ENCODE results near the gene PNMA6E.
A peak's percentile ranks its signal among the peaks of the same experiment; 100 is the strongest.

PNMA6E gene

GRCh38 chrX:153445856-153446635 lies 44.9 kb upstream of the PNMA6E start, which contains the start of gene TREX2:
TSS of gene TREX2 (minus strand) at chrX:153446056. CDS start at chrX:153445430, 626 bp downstream.
- Histone ChIP-seq H3K4me1 (ENCODE audit: control insufficient read depth in 2 of 2, insufficient read depth in 1 of 2, low read depth in 1 of 2, low read length in 2 of 2) (no peaks in the 10 kb centered on the region), H2BK12ac (ENCODE audit: low read length) (no peak within 1 kb of the TSS), H4K8ac (ENCODE audit: low read depth, low read length) (no peak within 1 kb of the TSS), H3K9me3 (replicated peaks in 1 of 2; ENCODE audit: control insufficient read depth in 2 of 2, insufficient read depth in 1 of 2, low read depth in 1 of 2, low read length in 2 of 2) (no peaks in the 10 kb centered on the region), H3K79me1 (ENCODE audit: low read depth, low read length) (peaks cover 1% of the 10 kb centered on the region), H4K91ac (ENCODE audit: low read depth, low read length, poor library complexity) (no peak within 1 kb of the TSS), H2AK5ac (ENCODE audit: low read depth, low read length) (no peak within 1 kb of the TSS), H3K9ac (ENCODE audit: low read depth, low read length, poor library complexity) (no peak within 1 kb of the TSS), H3K4me2 (ENCODE audit: insufficient read depth, low read length, poor library complexity, severe bottlenecking) (no peak within 1 kb of the TSS), H2BK15ac (ENCODE audit: low read length) (no peak within 1 kb of the TSS), H3K14ac (ENCODE audit: low read length) (no peak within 1 kb of the TSS), H3K18ac (ENCODE audit: low read length) (peak within 1 kb of the TSS; percentile 17), H3K27ac (replicated peaks; ENCODE audit: low read length) (no peak within 1 kb of the TSS), H3K4ac (ENCODE audit: low read length) (no peak within 1 kb of the TSS), H2BK5ac (ENCODE audit: low read length) (no peak within 1 kb of the TSS), H2BK120ac (ENCODE audit: low read depth, low read length) (no peak within 1 kb of the TSS), H2AFZ (ENCODE audit: low read length) (no peak within 1 kb of the TSS), H3K27me3 (ENCODE audit: control insufficient read depth in 3 of 3, insufficient read depth in 3 of 3, low read depth in 1 of 3, low read length in 3 of 3) (peaks cover 0 to 17% (median 0%) of the 10 kb centered on the region in 3 experiments), H3K36me3 (replicated peaks in 1 of 2; ENCODE audit: control insufficient read depth in 2 of 2, insufficient read depth in 2 of 2, low read length in 2 of 2) (peaks cover 2 to 8% of the 10 kb centered on the region in 2 donors), H3K23ac (ENCODE audit: low read depth, low read length, poor library complexity) (no peak within 1 kb of the TSS), H3K4me3 (ENCODE audit: low read length in 2 of 2) (no peak within 1 kb of the TSS)
- DNase-seq (ENCODE audit: low spot score): no peak
- WGBS, 2 donors (ENCODE audit: extremely low coverage in 2 of 2, insufficient read length in 2 of 2, insufficient replicate concordance in 1 of 2): no CpG with 5 or more reads among the region's 30 CpGs

DNA sequence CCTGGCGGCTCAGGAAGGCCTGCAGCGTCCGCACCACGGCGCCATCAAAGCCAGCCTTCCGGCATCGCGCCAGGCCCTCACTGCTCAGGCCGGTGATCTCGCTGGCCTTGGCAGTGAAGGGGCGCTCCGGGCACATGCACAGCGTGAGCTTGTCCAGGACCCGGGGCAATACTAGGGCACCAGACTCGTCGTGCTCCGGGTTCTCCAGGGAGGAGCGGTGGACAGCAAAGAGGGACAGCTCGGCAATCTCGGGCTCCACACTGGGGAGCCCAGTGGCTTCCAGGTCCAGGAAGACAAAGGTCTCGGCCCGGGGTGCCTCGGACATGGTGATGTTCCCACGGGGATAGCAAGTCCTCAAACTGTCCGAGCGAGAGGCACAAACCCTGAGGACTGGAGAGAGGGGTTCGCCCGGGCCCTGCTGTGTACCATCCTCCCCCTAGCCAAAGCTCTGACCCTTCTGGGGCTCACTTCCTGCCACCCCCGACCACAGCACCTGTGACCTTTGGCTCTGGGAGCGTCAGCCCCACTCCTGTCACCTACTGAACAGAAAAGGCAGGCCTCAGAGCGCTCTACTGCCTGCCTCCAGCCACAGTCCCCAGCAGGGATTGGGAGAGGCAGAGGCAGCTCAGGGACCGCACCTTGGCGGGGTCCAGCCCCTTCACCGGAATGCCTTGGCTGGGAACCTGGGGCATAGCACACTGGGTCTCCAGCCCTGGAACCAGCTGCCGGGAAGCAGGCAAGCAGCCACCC lies 44.1 kb upstream of the PNMA6E start:
- H3K9me3 ChIP-seq (replicated peaks in 1 of 2; ENCODE audit: control insufficient read depth in 2 of 2, insufficient read depth in 1 of 2, low read depth in 1 of 2, low read length in 2 of 2): no peaks in the 10 kb centered on the region
- H3K18ac ChIP-seq (ENCODE audit: low read length): no peak overlapping the region
- H3K4me3 ChIP-seq (ENCODE audit: low read length in 2 of 2): no peak overlapping the region
- no peak overlapping the region for H2BK5ac ChIP-seq (ENCODE audit: low read length)
- H3K79me1 ChIP-seq (ENCODE audit: low read depth, low read length): peaks cover 1% of the 10 kb centered on the region
- H2AFZ ChIP-seq (ENCODE audit: low read length): no peak overlapping the region
- H4K91ac ChIP-seq (ENCODE audit: low read depth, low read length, poor library complexity): no peak overlapping the region
- H2AK5ac ChIP-seq (ENCODE audit: low read depth, low read length): no peak overlapping the region
- H3K27ac ChIP-seq (replicated peaks; ENCODE audit: low read length): no peak overlapping the region
- H2BK15ac ChIP-seq (ENCODE audit: low read length): no peak overlapping the region
- DNase-seq (ENCODE audit: low spot score): no peak
- H3K4me2 ChIP-seq (ENCODE audit: insufficient read depth, low read length, poor library complexity, severe bottlenecking): no peak overlapping the region
- H3K4me1 ChIP-seq (ENCODE audit: control insufficient read depth in 2 of 2, insufficient read depth in 1 of 2, low read depth in 1 of 2, low read length in 2 of 2): no peaks in the 10 kb centered on the region
- H3K36me3 ChIP-seq (replicated peaks in 1 of 2; ENCODE audit: control insufficient read depth in 2 of 2, insufficient read depth in 2 of 2, low read length in 2 of 2): peaks cover 2 to 8% of the 10 kb centered on the region in 2 donors
- no peak overlapping the region for H2BK12ac ChIP-seq (ENCODE audit: low read length)
- no CpG with 5 or more reads among the region's 35 CpGs for WGBS, 2 donors (ENCODE audit: extremely low coverage in 2 of 2, insufficient read length in 2 of 2, insufficient replicate concordance in 1 of 2)
- H3K14ac ChIP-seq (ENCODE audit: low read length): no peak overlapping the region
- peaks cover 0 to 12% (median 0%) of the 10 kb centered on the region in 3 experiments for H3K27me3 ChIP-seq (ENCODE audit: control insufficient read depth in 3 of 3, insufficient read depth in 3 of 3, low read depth in 1 of 3, low read length in 3 of 3)
- no peak overlapping the region for H3K9ac ChIP-seq (ENCODE audit: low read depth, low read length, poor library complexity)
- no peak overlapping the region for H3K4ac ChIP-seq (ENCODE audit: low read length)
- H2BK120ac ChIP-seq (ENCODE audit: low read depth, low read length): no peak overlapping the region
- H4K8ac ChIP-seq (ENCODE audit: low read depth, low read length): no peak overlapping the region
- H3K23ac ChIP-seq (ENCODE audit: low read depth, low read length, poor library complexity): no peak overlapping the region

GRCh38 chrX:153444333-153445011 lies 43.3 kb upstream of the PNMA6E start:
- Histone ChIP-seq H3K4me2 (ENCODE audit: insufficient read depth, low read length, poor library complexity, severe bottlenecking) (no peak overlapping the region), H2BK15ac (ENCODE audit: low read length) (no peak overlapping the region), H2AFZ (ENCODE audit: low read length) (no peak overlapping the region), H3K27me3 (ENCODE audit: control insufficient read depth in 3 of 3, insufficient read depth in 3 of 3, low read depth in 1 of 3, low read length in 3 of 3) (peaks cover 0 to 10% (median 0%) of the 10 kb centered on the region in 3 experiments), H2AK5ac (ENCODE audit: low read depth, low read length) (no peak overlapping the region), H2BK120ac (ENCODE audit: low read depth, low read length) (no peak overlapping the region), H3K4ac (ENCODE audit: low read length) (no peak overlapping the region), H4K91ac (ENCODE audit: low read depth, low read length, poor library complexity) (no peak overlapping the region), H3K4me1 (ENCODE audit: control insufficient read depth in 2 of 2, insufficient read depth in 1 of 2, low read depth in 1 of 2, low read length in 2 of 2) (no peaks in the 10 kb centered on the region), H3K9ac (ENCODE audit: low read depth, low read length, poor library complexity) (no peak overlapping the region), H4K8ac (ENCODE audit: low read depth, low read length) (no peak overlapping the region), H3K79me1 (ENCODE audit: low read depth, low read length) (peaks cover 1% of the 10 kb centered on the region), H3K4me3 (ENCODE audit: low read length in 2 of 2) (no peak overlapping the region), H3K18ac (ENCODE audit: low read length) (no peak overlapping the region), H3K9me3 (replicated peaks in 1 of 2; ENCODE audit: control insufficient read depth in 2 of 2, insufficient read depth in 1 of 2, low read depth in 1 of 2, low read length in 2 of 2) (no peaks in the 10 kb centered on the region), H3K36me3 (replicated peaks in 1 of 2; ENCODE audit: control insufficient read depth in 2 of 2, insufficient read depth in 2 of 2, low read length in 2 of 2) (peaks cover 2 to 3% of the 10 kb centered on the region in 2 donors), H2BK12ac (ENCODE audit: low read length) (no peak overlapping the region), H3K27ac (replicated peaks; ENCODE audit: low read length) (no peak overlapping the region), H2BK5ac (ENCODE audit: low read length) (no peak overlapping the region), H3K14ac (ENCODE audit: low read length) (no peak overlapping the region), H3K23ac (ENCODE audit: low read depth, low read length, poor library complexity) (no peak overlapping the region)
- no peak for DNase-seq (ENCODE audit: low spot score)
- WGBS, 2 donors (ENCODE audit: extremely low coverage in 2 of 2, insufficient read length in 2 of 2, insufficient replicate concordance in 1 of 2): no CpG with 5 or more reads among the region's 37 CpGs

Data from neuronal stem cell (in vitro differentiated cells).